ENCODE data around the gene RPA3. TPM values are rescaled to one million over a fixed set of nuclear protein-coding genes. Genes with fewer than 3 reads are reported as not detected.

Gene RPA3
- total RNA-seq, 1 donor from 2014 or later = 20.7 TPM

- peaks cover 5% of the 10 kb centered on the region for H3K36me3 Mint-ChIP-seq (ENCODE audit: unreplicated experiment)
- peaks cover 14% of the 10 kb centered on the region for H3K4me1 Mint-ChIP-seq (ENCODE audit: low read depth, unreplicated experiment)
- no peak for DNase-seq
- no peak overlapping the region for H3K27ac Mint-ChIP-seq (ENCODE audit: unreplicated experiment)
- H3K27me3 Mint-ChIP-seq (ENCODE audit: unreplicated experiment) = no peaks in the 10 kb centered on the region
- no peak for TF ChIP-seq CTCF (IDR thresholded peaks at IDR 0.05; ENCODE audit: partially characterized antibody, unreplicated experiment)
- H3K4me3 Mint-ChIP-seq (ENCODE audit: unreplicated experiment) = no peak overlapping the region
- no peaks in the 10 kb centered on the region for H3K9me3 Mint-ChIP-seq (ENCODE audit: unreplicated experiment)
Observed at GRCh38 chr7:7693881-7694280, 24.5 kb downstream of the RPA3 start.

- H3K36me3 Mint-ChIP-seq (ENCODE audit: unreplicated experiment) = no peaks in the 10 kb centered on the region
- no peak for TF ChIP-seq CTCF (IDR thresholded peaks at IDR 0.05; ENCODE audit: partially characterized antibody, unreplicated experiment)
Observed at GRCh38 chr7:7688956-7689355, 29.5 kb downstream of the RPA3 start.

GRCh38 chr7:7688310-7688709 is 30.1 kb downstream of the RPA3 start:
- no peak for DNase-seq
- Mint-ChIP-seq H3K27me3 (ENCODE audit: unreplicated experiment) (no peaks in the 10 kb centered on the region), H3K27ac (ENCODE audit: unreplicated experiment) (no peak overlapping the region), H3K4me3 (ENCODE audit: unreplicated experiment) (no peak overlapping the region), H3K9me3 (ENCODE audit: unreplicated experiment) (no peaks in the 10 kb centered on the region), H3K4me1 (ENCODE audit: low read depth, unreplicated experiment) (no peaks in the 10 kb centered on the region), H3K36me3 (ENCODE audit: unreplicated experiment) (no peaks in the 10 kb centered on the region)
- TF ChIP-seq CTCF (IDR thresholded peaks at IDR 0.05; ENCODE audit: partially characterized antibody, unreplicated experiment) = no peak

More at GRCh38 chr7:7688956-7689355, 29.5 kb downstream of the RPA3 start:
- Mint-ChIP-seq H3K27ac (ENCODE audit: unreplicated experiment) (no peak overlapping the region), H3K9me3 (ENCODE audit: unreplicated experiment) (no peaks in the 10 kb centered on the region), H3K27me3 (ENCODE audit: unreplicated experiment) (no peaks in the 10 kb centered on the region), H3K4me1 (ENCODE audit: low read depth, unreplicated experiment) (no peaks in the 10 kb centered on the region), H3K4me3 (ENCODE audit: unreplicated experiment) (no peak overlapping the region)
- no peak for DNase-seq

- TF ChIP-seq CTCF (IDR thresholded peaks at IDR 0.05; ENCODE audit: partially characterized antibody, unreplicated experiment) = no peak
- DNase-seq = no peak
- Mint-ChIP-seq H3K4me1 (ENCODE audit: low read depth, unreplicated experiment) (peaks cover 4% of the 10 kb centered on the region), H3K36me3 (ENCODE audit: unreplicated experiment) (no peaks in the 10 kb centered on the region), H3K4me3 (ENCODE audit: unreplicated experiment) (no peak overlapping the region), H3K27ac (ENCODE audit: unreplicated experiment) (no peak overlapping the region), H3K9me3 (ENCODE audit: unreplicated experiment) (no peaks in the 10 kb centered on the region), H3K27me3 (ENCODE audit: unreplicated experiment) (no peaks in the 10 kb centered on the region)
Observed at GRCh38 chr7:7687800-7688199, 30.6 kb downstream of the RPA3 start.

GRCh38 chr7:7686811-7687508 is 31.4 kb downstream of the RPA3 start:
- Mint-ChIP-seq H3K9me3 (ENCODE audit: unreplicated experiment) (no peaks in the 10 kb centered on the region), H3K27ac (ENCODE audit: unreplicated experiment) (no peak overlapping the region), H3K36me3 (ENCODE audit: unreplicated experiment) (no peaks in the 10 kb centered on the region), H3K4me1 (ENCODE audit: low read depth, unreplicated experiment) (peaks cover 6% of the 10 kb centered on the region), H3K27me3 (ENCODE audit: unreplicated experiment) (no peaks in the 10 kb centered on the region), H3K4me3 (ENCODE audit: unreplicated experiment) (no peak overlapping the region)
- no peak for DNase-seq
- no peak for TF ChIP-seq CTCF (IDR thresholded peaks at IDR 0.05; ENCODE audit: partially characterized antibody, unreplicated experiment)

Measured in glutamatergic neuron (in vitro differentiated cells).